Loucy (cell line): ENCODE measurements around the gene MOB3B.

Experiments
- H2AFZ ChIP-seq: fragments of 200-600 bp; sonication (generic); 2 replicates; pipeline ENCODE4 v1.6.0; 2016; ENCODE audit warnings: antibody characterized with exemption, mild to moderate bottlenecking, low read length, moderate library complexity
- H3F3A ChIP-seq: fragments of 200-600 bp; 2 replicates; pipeline ENCODE4 v1.6.0; 2016; ENCODE audit warnings: antibody characterized with exemption, low read depth, mild to moderate bottlenecking
- H3K27me3 ChIP-seq: fragments of 200-600 bp; sonication (generic); 2 replicates; pipeline ENCODE4 v1.6.1; 2014; ENCODE audit warnings: low read length, mild to moderate bottlenecking; ENCODE audit not compliant: insufficient read depth, poor library complexity, severe bottlenecking
- H3K36me3 ChIP-seq: fragments of 200-600 bp; sonication (generic); 2 replicates; pipeline ENCODE4 v1.6.1; 2016; ENCODE audit warnings: low read length; ENCODE audit not compliant: insufficient read depth
- H3K4me1 ChIP-seq: fragments of 200-600 bp; sonication (generic); 2 replicates; pipeline ENCODE4 v1.5.1; 2014; ENCODE audit warnings: low read length, mild to moderate bottlenecking; ENCODE audit not compliant: insufficient read depth, poor library complexity, severe bottlenecking
- H3K4me2 ChIP-seq: fragments of 200-600 bp; sonication (generic); 2 replicates; pipeline ENCODE4 v1.6.0; 2014; ENCODE audit warnings: antibody characterized with exemption, low read length, low read depth, mild to moderate bottlenecking; ENCODE audit not compliant: poor library complexity, severe bottlenecking
- H3K4me3 ChIP-seq: fragments of 200-600 bp; sonication (generic); 2 replicates; pipeline ENCODE4 v1.5.1; 2014; ENCODE audit warnings: low read length, mild to moderate bottlenecking, mixed read lengths; ENCODE audit not compliant: poor library complexity, severe bottlenecking
- H3K79me2 ChIP-seq: fragments of 200-600 bp; sonication (generic); 2 replicates; pipeline ENCODE4 v1.6.1; 2014; ENCODE audit warnings: low read length; ENCODE audit not compliant: insufficient read depth
- H3K9ac ChIP-seq: fragments of 200-600 bp; sonication (generic); 2 replicates; pipeline ENCODE4 v1.6.0; 2014; ENCODE audit warnings: mild to moderate bottlenecking, low read depth, low read length, moderate library complexity; ENCODE audit not compliant: poor library complexity, severe bottlenecking
- H3K9me2 ChIP-seq: fragments of 200-600 bp; sonication (generic); replicated peaks from 2 replicates; pipeline ENCODE4 v1.6.1; 2016; ENCODE audit warnings: low read depth, low read length, mixed read lengths
- H3K9me3 ChIP-seq: fragments of 200-600 bp; sonication (generic); 2 replicates; pipeline ENCODE4 v1.6.1; 2014; ENCODE audit warnings: mild to moderate bottlenecking, antibody characterized with exemption, low read length, low read depth; ENCODE audit not compliant: insufficient read depth
- H4K20me1 ChIP-seq: fragments of 200-600 bp; sonication (generic); 2 replicates; pipeline ENCODE4 v1.6.0; 2014; ENCODE audit warnings: antibody characterized with exemption, low read length, mild to moderate bottlenecking; ENCODE audit not compliant: insufficient read depth, poor library complexity, severe bottlenecking
- CTCF ChIP-seq: fragments of 200-600 bp; sonication (generic); conservative IDR thresholded peaks from 2 replicates; pipeline ENCODE4 v1.5.1; 2014; ENCODE audit warnings: mild to moderate bottlenecking, antibody characterized with exemption, low read length
- EZH2phosphoT487 ChIP-seq: fragments of 200-600 bp; IDR thresholded peaks from 2 replicates; pipeline ENCODE4 v1.6.1; 2018; ENCODE audit warnings: antibody characterized with exemption, mild to moderate bottlenecking, moderate library complexity, borderline replicate concordance

The MOB3B gene

DNA sequence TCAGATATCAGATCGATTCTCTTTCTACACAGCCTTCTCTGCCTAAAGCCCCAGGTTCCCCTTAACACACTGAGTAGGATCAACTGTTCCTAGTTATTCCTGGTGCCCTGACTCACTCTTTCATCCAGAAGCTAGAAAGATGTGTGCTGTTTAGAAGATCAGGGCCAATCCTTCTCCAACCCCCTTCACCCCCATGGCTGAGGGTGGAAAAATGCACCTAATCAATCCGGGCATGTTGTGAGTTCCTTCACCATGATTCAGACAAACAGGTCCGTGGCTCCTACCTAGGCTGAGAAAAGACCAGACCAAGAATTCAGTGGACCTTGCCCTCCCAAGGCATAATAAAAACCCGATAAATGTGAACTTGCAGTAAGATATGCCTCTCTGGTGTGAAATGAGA is 147.3 kb downstream of the MOB3B start:
- no peaks in the 10 kb centered on the region for H3F3A ChIP-seq
- no peak overlapping the region for H3K9ac ChIP-seq
- no peaks in the 10 kb centered on the region for H3K27me3 ChIP-seq
- no peaks in the 10 kb centered on the region for H3K9me2 ChIP-seq
- no peaks in the 10 kb centered on the region for H3K79me2 ChIP-seq
- H3K36me3 ChIP-seq: no peaks in the 10 kb centered on the region
- no peaks in the 10 kb centered on the region for H4K20me1 ChIP-seq
- no peak overlapping the region for H2AFZ ChIP-seq
- H3K4me1 ChIP-seq: peaks cover 31% of the 10 kb centered on the region
- TF ChIP-seq CTCF: no peak
- TF ChIP-seq EZH2phosphoT487: no peak
- no peak overlapping the region for H3K4me2 ChIP-seq
- H3K4me3 ChIP-seq: no peak overlapping the region
- H3K9me3 ChIP-seq: no peaks in the 10 kb centered on the region

- Histone ChIP-seq H3K4me1 (peaks cover 38% of the 10 kb centered on the region), H3K4me3 (no peak overlapping the region), H3K9me2 (no peaks in the 10 kb centered on the region), H3K4me2 (peak overlapping the region; percentile 28), H3K36me3 (no peaks in the 10 kb centered on the region), H4K20me1 (no peaks in the 10 kb centered on the region), H3K79me2 (no peaks in the 10 kb centered on the region), H2AFZ (no peak overlapping the region), H3K9ac (no peak overlapping the region), H3K9me3 (no peaks in the 10 kb centered on the region), H3F3A (no peaks in the 10 kb centered on the region), H3K27me3 (no peaks in the 10 kb centered on the region)
- TF ChIP-seq EZH2phosphoT487: no peak
- TF ChIP-seq CTCF: no peak
These were observed 150.0 kb downstream of the MOB3B start for GRCh38 chr9:27379311-27380251.

DNA sequence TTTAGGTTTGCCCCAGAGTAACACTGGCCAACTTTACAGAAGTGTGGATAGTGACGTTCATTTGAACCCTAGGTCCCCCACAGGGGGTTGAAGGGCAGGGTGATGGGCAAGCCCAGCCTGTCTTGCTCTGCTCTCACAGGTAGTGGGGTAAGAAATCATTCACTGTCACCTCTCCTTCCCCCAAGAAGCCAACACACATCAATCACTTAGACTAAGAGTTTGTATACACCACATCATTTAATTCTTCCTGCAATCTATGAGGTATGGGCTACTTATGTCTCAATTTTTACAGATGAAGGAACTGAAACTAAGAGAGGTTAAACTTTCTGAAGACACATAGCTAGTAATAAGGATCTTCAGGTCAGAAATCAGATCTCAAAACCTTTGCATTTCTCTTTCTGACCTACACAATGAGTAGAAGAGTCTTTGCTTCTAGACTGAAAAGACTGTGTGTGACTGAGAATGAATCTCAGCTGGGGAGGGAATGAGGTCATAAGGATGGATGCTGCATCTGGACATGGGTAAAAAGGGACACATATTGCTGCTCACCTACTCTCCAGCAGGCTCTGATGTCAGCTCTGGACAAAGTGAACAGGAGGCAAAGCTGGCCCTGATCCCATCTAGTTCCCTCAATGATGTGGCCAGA is 151.7 kb downstream of the MOB3B start:
- Histone ChIP-seq H3K4me2 (peak overlapping the region; percentile 28), H3K4me3 (no peak overlapping the region), H3K4me1 (peaks cover 34% of the 10 kb centered on the region), H3K9me2 (no peaks in the 10 kb centered on the region), H3K79me2 (no peaks in the 10 kb centered on the region), H3F3A (no peaks in the 10 kb centered on the region), H3K36me3 (no peaks in the 10 kb centered on the region), H3K9ac (no peak overlapping the region), H3K27me3 (no peaks in the 10 kb centered on the region), H2AFZ (0 out of 2 replicates have a peak overlapping the region, but pooled peaks have one; percentile 9), H4K20me1 (no peaks in the 10 kb centered on the region), H3K9me3 (no peaks in the 10 kb centered on the region)
- TF ChIP-seq CTCF (no peak), EZH2phosphoT487 (no peak)
